HPDE6-E6E7 (cell line): ENCODE results near the gene ETV1.
"Not testable (repeated sequence)": the region's sequence is repeated elsewhere in the genome, so short reads cannot be mapped to it uniquely, and the experiment has no call there.

Source experiments
- DNase-seq: peaks from one replicate; pipeline ENCODE4 v3.0.0; 2011; ENCODE audit warnings: missing footprints; ENCODE audit errors: extremely low spot score

The ETV1 gene

GRCh38 chr7:13932131-13932530, 57.3 kb downstream of the ETV1 start:
- no peak for DNase-seq

GRCh38 chr7:13921062-13921461, 68.4 kb downstream of the ETV1 start:
- no peak for DNase-seq

GRCh38 chr7:13920053-13920697, 69.3 kb downstream of the ETV1 start:
- DNase-seq: peak; percentile 67

DNA sequence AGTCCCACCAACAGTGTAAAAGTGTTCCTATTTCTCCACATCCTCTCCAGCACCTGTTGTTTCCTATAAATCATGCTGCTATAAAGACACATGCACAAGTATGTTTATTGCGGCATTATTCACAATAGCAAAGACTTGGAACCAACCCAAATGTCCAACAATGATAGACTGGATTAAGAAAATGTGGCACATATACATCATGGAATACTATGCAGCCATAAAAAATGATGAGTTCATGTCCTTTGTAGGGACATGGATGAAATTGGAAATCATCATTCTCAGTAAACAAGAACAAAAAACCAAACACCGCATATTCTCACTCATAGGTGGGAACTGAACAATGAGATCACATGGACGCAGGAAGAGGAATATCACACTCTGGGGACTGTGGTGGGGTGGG, 71.1 kb downstream of the ETV1 start:
- not testable (repeated sequence) for DNase-seq

DNA sequence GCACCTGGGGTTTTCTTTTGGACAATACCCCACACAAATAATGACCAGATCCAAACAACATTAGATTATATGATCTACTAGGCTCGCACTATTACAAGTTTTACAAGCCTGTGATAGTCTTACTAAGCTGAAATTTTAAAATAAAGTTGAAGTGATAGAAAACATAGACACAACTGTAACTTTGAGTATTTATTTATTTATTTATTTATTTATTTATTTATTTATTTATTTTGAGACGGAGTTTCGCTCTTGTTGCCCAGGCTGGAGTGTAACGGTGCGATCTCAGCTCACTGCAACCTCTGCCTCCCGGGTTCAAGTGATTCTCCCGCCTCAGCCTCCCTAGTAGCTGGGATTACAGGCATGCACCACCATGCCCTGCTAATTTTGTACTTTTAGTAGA, 72.4 kb downstream of the ETV1 start:
- not testable (repeated sequence) for DNase-seq

- no peak for DNase-seq
Observed at GRCh38 chr7:13915891-13916290, 73.6 kb downstream of the ETV1 start.

GRCh38 chr7:13912715-13913278, 76.7 kb downstream of the ETV1 start:
- DNase-seq: no peak

GRCh38 chr7:13911909-13912308, 77.6 kb downstream of the ETV1 start:
- no peak for DNase-seq

- DNase-seq: no peak
Observed at GRCh38 chr7:13910805-13911551, 78.5 kb downstream of the ETV1 start.

DNA sequence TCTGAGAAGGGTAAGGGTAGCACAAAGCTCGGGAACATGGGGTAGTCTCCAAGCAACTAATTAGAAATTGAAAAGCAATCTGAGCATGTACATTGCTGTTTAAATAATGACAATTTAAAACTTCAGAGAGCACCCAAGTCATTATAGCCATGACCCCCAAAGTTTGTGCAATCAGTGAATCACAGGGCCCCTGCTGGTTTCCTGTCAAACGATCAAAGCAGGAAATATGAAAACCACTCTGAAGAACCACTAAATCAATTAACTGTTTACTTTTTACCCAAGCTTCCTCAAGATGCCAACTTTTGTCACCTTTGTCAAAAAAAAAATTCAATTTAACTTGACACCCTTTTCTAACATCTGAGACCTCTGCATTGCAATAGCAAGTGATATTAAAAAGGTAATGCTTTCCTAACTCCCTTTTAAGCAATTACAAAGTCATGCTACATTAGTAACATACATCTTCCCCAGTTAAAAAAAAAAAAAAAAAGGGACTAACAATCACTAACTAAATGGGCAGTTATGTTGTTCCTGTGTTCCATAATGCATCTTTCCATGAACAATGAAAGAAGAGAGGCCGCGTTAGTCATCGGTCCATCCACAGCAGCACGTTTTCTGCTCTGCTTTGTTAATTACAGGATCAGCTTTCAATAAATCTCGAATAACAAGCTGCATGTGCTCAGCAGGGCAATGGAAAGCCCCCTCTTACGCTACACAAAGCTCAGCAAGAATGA, 80.6 kb downstream of the ETV1 start:
- no peak for DNase-seq

GRCh38 chr7:13907831-13908230, 81.6 kb downstream of the ETV1 start:
- no peak for DNase-seq

- no peak for DNase-seq
Observed at GRCh38 chr7:13904689-13905088, 84.8 kb downstream of the ETV1 start.

- no peak for DNase-seq
Observed at GRCh38 chr7:13904007-13904406, 85.5 kb downstream of the ETV1 start.

- no peak for DNase-seq
Observed at GRCh38 chr7:13901577-13901976, 87.9 kb downstream of the ETV1 start.

GRCh38 chr7:13898957-13899670, 90.4 kb downstream of the ETV1 start:
- DNase-seq: no peak

DNA sequence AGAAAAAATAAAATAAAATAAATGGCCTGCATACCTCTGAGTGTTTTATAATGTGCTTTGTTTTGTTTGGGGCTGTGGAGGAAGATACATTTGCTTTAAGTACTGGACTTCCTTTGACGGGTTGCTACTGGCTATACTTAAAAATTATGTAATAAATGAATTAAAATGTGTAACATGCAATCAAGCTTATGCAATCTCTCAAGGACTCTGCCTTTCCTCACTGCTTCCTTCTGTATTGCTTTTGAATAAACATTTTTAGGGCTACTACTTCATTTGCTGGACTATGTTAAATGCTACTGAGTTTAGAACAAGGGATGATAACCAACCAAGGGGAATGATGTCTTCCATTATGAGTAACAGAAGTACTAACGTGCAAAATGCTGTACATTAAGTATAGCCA, 91.6 kb downstream of the ETV1 start:
- no peak for DNase-seq

- no peak for DNase-seq
Observed at GRCh38 chr7:13894954-13895353, 94.5 kb downstream of the ETV1 start.

- DNase-seq: no peak
Observed at GRCh38 chr7:13894377-13894776, 95.1 kb downstream of the ETV1 start.

DNA sequence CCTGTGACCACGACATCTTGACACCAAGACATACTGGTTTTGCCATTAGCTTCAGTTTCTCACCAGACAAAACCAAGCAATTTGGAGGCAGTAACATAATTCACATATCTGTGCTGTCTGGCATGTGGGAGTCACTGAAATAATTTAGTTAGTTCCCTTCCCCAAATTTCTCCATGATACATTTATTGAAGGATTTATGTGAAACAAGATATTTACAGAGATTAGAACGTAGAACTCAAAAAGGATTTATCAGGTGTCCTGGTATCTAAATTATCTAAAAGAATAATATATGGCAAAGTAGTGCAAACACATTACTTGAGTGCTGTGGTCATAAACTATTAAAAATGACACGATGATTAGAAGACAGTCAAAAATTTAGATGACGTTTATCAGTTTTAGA, 98.7 kb downstream of the ETV1 start:
- no peak for DNase-seq

GRCh38 chr7:13886356-13886755, 103.1 kb downstream of the ETV1 start:
- no peak for DNase-seq

DNA sequence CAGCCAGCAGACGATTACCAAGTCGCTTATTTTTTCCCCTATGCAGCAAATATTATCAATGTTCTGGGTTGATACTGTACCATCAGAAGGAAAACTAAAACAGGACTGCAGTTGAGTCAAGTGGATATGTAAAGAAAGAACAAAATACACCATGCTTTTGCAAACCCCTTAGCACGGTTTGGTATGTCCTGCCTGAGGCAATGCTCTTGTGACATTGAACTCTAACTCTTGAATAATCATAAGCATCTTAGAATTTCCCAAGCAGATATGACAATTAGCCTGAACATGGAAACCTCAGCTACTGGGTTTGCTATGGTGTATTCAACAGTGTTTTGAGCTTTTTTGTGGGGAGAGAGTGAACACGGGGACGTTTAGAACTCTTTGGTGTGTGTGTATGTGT, 107.4 kb downstream of the ETV1 start:
- DNase-seq: no peak

GRCh38 chr7:13880789-13881188, 108.7 kb downstream of the ETV1 start:
- DNase-seq: peak; percentile 15
